ENCODE data around the gene CAMTA1. TPM values are rescaled to one million over a fixed set of nuclear protein-coding genes. Genes with fewer than 3 reads are reported as not detected.
A peak's percentile ranks its signal among the peaks of the same experiment; 100 is the strongest.

CAMTA1 gene
- total and polyA plus RNA-seq, 2 experiments from 2014 or later = 213 to 341 TPM

DNA sequence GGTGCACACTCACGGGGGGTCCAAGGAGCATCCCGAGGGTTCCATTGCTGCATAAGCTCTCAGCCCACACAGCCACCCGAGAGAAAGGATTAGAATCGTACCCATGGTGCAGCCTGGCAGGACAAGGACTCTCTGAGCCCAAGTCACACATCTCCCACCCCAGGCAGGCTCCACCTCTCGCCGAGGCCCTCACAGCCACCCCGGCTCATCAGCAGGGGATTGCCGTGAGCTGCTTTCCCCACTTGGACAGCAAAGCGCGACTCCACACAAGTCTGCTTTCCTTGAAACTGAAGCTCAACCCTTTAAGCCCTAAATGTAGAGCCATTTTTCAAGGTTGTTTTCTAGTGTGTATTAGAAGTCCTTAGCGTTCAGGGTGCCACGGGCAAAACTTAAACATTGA is 679.5 kb downstream of the CAMTA1 start:
- no peak for TF ChIP-seq CTCF (IDR thresholded peaks at IDR 0.05; ENCODE audit: low read depth, low read length)
- Histone ChIP-seq H3K27me3 (no peaks in the 10 kb centered on the region), H3K36me3 (no peaks in the 10 kb centered on the region), H3K27ac (no peak overlapping the region), H3K9me3 (ENCODE audit: low read depth) (no peaks in the 10 kb centered on the region), H3K4me1 (ENCODE audit: low read depth) (no peaks in the 10 kb centered on the region), H3K4me3 (no peak overlapping the region)
- no peak for DNase-seq (ENCODE audit: low read depth in 1 of 2, low spot score in 1 of 2)

GRCh38 chr1:7467476-7468175 is 682.4 kb downstream of the CAMTA1 start:
- H3K4me1 ChIP-seq (ENCODE audit: low read depth) = no peaks in the 10 kb centered on the region
- H3K9me3 ChIP-seq (ENCODE audit: low read depth) = no peaks in the 10 kb centered on the region
- no peak for TF ChIP-seq CTCF (IDR thresholded peaks at IDR 0.05; ENCODE audit: low read depth, low read length)
- no peaks in the 10 kb centered on the region for H3K36me3 ChIP-seq
- DNase-seq (ENCODE audit: low read depth in 1 of 2, low spot score in 1 of 2) = no peak
- H3K4me3 ChIP-seq = no peak overlapping the region
- H3K27me3 ChIP-seq = no peaks in the 10 kb centered on the region
- H3K27ac ChIP-seq = no peak overlapping the region

DNA sequence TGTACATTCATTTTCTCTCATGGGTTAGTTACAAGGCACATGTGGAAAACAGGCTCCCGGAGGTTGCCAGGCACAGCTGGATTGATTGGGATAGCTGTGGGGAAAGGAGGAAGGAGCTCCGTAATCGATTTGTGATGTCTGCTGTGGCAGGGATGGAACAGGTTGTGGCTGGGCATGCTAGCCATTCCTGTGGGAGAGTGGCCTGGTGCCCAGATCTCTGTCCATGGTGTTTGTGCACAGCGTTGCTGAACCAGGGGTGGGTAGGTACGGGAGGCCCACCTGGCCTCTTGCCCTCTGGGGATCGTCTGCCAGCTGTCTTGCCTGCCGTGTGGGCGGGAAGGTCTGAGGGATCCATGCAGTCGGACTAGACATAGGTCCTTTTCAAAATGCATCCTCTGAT is 683.0 kb downstream of the CAMTA1 start:
- DNase-seq (ENCODE audit: low read depth in 1 of 2, low spot score in 1 of 2) = no peak
- H3K9me3 ChIP-seq (ENCODE audit: low read depth) = no peaks in the 10 kb centered on the region
- H3K27me3 ChIP-seq = no peaks in the 10 kb centered on the region
- H3K36me3 ChIP-seq = no peaks in the 10 kb centered on the region
- no peaks in the 10 kb centered on the region for H3K4me1 ChIP-seq (ENCODE audit: low read depth)
- H3K4me3 ChIP-seq = no peak overlapping the region
- H3K27ac ChIP-seq = no peak overlapping the region
- no peak for TF ChIP-seq CTCF (IDR thresholded peaks at IDR 0.05; ENCODE audit: low read depth, low read length)

DNA sequence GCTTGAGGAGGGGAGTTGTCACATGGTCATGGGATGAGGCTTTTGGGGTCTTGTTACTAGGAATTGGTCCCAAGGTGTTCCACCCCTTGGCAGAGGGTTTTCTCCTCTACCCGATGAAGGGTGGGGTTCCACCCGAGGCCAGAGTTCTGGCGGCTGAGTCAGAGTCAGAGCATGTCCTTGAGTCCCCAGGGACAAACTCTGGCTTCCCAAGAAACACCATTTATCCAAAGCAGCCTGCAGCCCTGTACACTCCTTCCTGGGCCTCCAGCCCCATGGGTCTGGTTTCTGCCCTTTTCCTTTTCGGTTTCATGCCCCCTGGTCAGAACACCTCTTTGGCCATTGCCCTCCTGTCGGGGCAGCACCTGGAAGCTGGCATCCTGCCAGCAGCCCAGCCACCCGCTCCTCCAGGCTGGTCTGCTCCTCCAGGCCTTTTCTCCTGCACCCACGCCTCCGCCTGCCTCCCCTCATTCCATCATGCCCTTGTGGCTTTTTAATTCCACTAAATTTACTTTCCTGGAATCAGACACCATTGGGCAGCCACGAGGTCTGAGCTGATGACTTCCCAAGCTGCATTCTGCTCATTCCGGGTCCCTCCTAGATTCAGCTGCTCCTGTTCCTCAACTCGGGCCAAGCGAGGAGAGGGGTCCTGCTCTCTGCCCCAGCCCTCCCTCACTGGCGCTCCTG is 684.1 kb downstream of the CAMTA1 start:
- Histone ChIP-seq H3K27ac (no peak overlapping the region), H3K36me3 (no peaks in the 10 kb centered on the region), H3K4me3 (no peak overlapping the region), H3K27me3 (no peaks in the 10 kb centered on the region), H3K4me1 (ENCODE audit: low read depth) (no peaks in the 10 kb centered on the region), H3K9me3 (ENCODE audit: low read depth) (no peaks in the 10 kb centered on the region)
- peak in 1 of 2 donors; percentile 32 for DNase-seq (ENCODE audit: low read depth in 1 of 2, low spot score in 1 of 2)
- no peak for TF ChIP-seq CTCF (IDR thresholded peaks at IDR 0.05; ENCODE audit: low read depth, low read length)

- Histone ChIP-seq H3K27me3 (no peaks in the 10 kb centered on the region), H3K36me3 (no peaks in the 10 kb centered on the region), H3K27ac (no peak overlapping the region)
Measured at GRCh38 chr1:7470904-7471638, 685.8 kb downstream of the CAMTA1 start.

More at GRCh38 chr1:7470904-7471638, 685.8 kb downstream of the CAMTA1 start:
- TF ChIP-seq CTCF (IDR thresholded peaks at IDR 0.05; ENCODE audit: low read depth, low read length) = no peak
- Histone ChIP-seq H3K9me3 (ENCODE audit: low read depth) (no peaks in the 10 kb centered on the region), H3K4me1 (ENCODE audit: low read depth) (no peaks in the 10 kb centered on the region), H3K4me3 (no peak overlapping the region)
- DNase-seq (ENCODE audit: low read depth in 1 of 2, low spot score in 1 of 2) = peak in 1 of 2 donors; percentile 97

Data from cardiac muscle cell (in vitro differentiated cells and primary cell).